Limb (tissue), 2 donors: ENCODE results near the gene JUN.

Source experiments
- DNase-seq, 2 donors: peaks; one replicate each; pipeline ENCODE4 v3.0.0-alpha.2; 2016; ENCODE audit errors: extremely low spot score in 2 of 2

Gene JUN

GRCh38 chr1:58783993-58784757 lies at the start of gene JUN:
TSS of gene JUN (minus strand) at chr1:58784047. CDS start at chr1:58783070, 977 bp downstream.
- peak; percentile 99 for DNase-seq

- no peak for DNase-seq
Observed at GRCh38 chr1:58833166-58833565, 49.3 kb upstream of the JUN start.

- DNase-seq = no peak
Observed at GRCh38 chr1:58830291-58830690, 46.4 kb upstream of the JUN start.

- DNase-seq = no peak
Observed at GRCh38 chr1:58829866-58830265, 46.0 kb upstream of the JUN start.

GRCh38 chr1:58827298-58827697 lies 43.5 kb upstream of the JUN start:
- DNase-seq = no peak

- no peak for DNase-seq
Observed at GRCh38 chr1:58824753-58825389, 41.0 kb upstream of the JUN start.

- DNase-seq = no peak
Observed at GRCh38 chr1:58823481-58824010, 39.7 kb upstream of the JUN start.

GRCh38 chr1:58821309-58821708 lies 37.5 kb upstream of the JUN start:
- DNase-seq = no peak

GRCh38 chr1:58818976-58819375 lies 35.1 kb upstream of the JUN start:
- DNase-seq = no peak

- DNase-seq = no peak
Observed at GRCh38 chr1:58818075-58818474, 34.2 kb upstream of the JUN start.

GRCh38 chr1:58816747-58817221 lies 32.9 kb upstream of the JUN start:
- DNase-seq = no peak

GRCh38 chr1:58816072-58816746 lies 32.4 kb upstream of the JUN start:
- DNase-seq = peak; percentile 86 to 90

GRCh38 chr1:58815686-58816071 lies 31.8 kb upstream of the JUN start:
- DNase-seq = peak in 1 of 2 donors; percentile 39

GRCh38 chr1:58815069-58815685 lies 31.3 kb upstream of the JUN start:
- peak; percentile 56 to 68 for DNase-seq

GRCh38 chr1:58814251-58815068 lies 30.6 kb upstream of the JUN start:
- peak in 1 of 2 donors; percentile 55 for DNase-seq

- DNase-seq = no peak
Observed at GRCh38 chr1:58813801-58814200, 30.0 kb upstream of the JUN start.

GRCh38 chr1:58813361-58813760 lies 29.5 kb upstream of the JUN start:
- DNase-seq = no peak

GRCh38 chr1:58812926-58813325 lies 29.1 kb upstream of the JUN start:
- DNase-seq = no peak

GRCh38 chr1:58812468-58812867 lies 28.6 kb upstream of the JUN start:
- DNase-seq = no peak

- no peak for DNase-seq
Observed at GRCh38 chr1:58811303-58811702, 27.5 kb upstream of the JUN start.
